OCI-LY3 (cell line): ENCODE results near the gene L3MBTL4.

Experiments
- H2AFZ ChIP-seq: fragments of 200-600, 300-600 bp; shearing (Covaris generic); 2 replicates; pipeline ENCODE4 v1.6.0; 2014; ENCODE audit warnings: antibody characterized with exemption, low read depth, low read length
- H3K27ac ChIP-seq: fragments of 200-600, 300-600 bp; sonication (generic); 2 replicates; pipeline ENCODE4 v1.5.1; 2014; ENCODE audit warnings: mild to moderate bottlenecking, low read length, moderate library complexity, mixed read lengths
- H3K27me3 ChIP-seq: fragments of 200-600, 300-600 bp; sonication (generic); 2 replicates; pipeline ENCODE4 v1.6.1; 2014; ENCODE audit warnings: low read depth, low read length, mixed read lengths
- H3K36me3 ChIP-seq: fragments of 200-600, 300-600 bp; sonication (generic); replicated peaks from 2 replicates; pipeline ENCODE3; 2014; ENCODE audit warnings: low read depth, low read length, mixed read lengths
- H3K4me1 ChIP-seq: fragments of 300-600, 200-600 bp; sonication (generic); 2 replicates; pipeline ENCODE4 v1.6.1; 2014; ENCODE audit warnings: low read length, mixed read lengths
- H3K4me2 ChIP-seq: fragments of 200-600, 300-600 bp; sonication (generic); 2 replicates; pipeline ENCODE4 v1.6.1; 2014; ENCODE audit warnings: low read length, mixed read lengths
- H3K4me3 ChIP-seq: fragments of 300-600, 200-600 bp; sonication (generic); 2 replicates; pipeline ENCODE4 v1.5.1; 2014; ENCODE audit warnings: antibody characterized with exemption, mild to moderate bottlenecking, low read length, moderate library complexity
- H3K79me2 ChIP-seq: fragments of 300-600, 200-600 bp; shearing (Covaris generic); 2 replicates; pipeline ENCODE4 v1.6.1; 2014; ENCODE audit warnings: mild to moderate bottlenecking, low read length, mixed read lengths
- H3K9ac ChIP-seq: fragments of 300-600, 200-600 bp; shearing (Covaris generic); 2 replicates; pipeline ENCODE4 v1.6.0; 2014; ENCODE audit warnings: mild to moderate bottlenecking, low read length, moderate library complexity
- H3K9me3 ChIP-seq: fragments of 200-600, 300-600 bp; shearing (Covaris generic); 2 replicates; pipeline ENCODE4 v1.6.1; 2014; ENCODE audit warnings: low read length, mixed read lengths; ENCODE audit not compliant: insufficient read depth
- H4K20me1 ChIP-seq: fragments of 200-600, 300-600 bp; sonication (generic); 2 replicates; pipeline ENCODE4 v1.6.1; 2016; ENCODE audit warnings: low read length, mixed read lengths; ENCODE audit not compliant: insufficient read depth
- EZH2phosphoT487 ChIP-seq: fragments of 200-600 bp; shearing (Covaris generic); IDR thresholded peaks from 2 replicates; pipeline ENCODE4 v1.6.1; 2018; ENCODE audit warnings: antibody characterized with exemption, mixed run types, low read depth
- TF ChIP-seq, protein P1 (sequence below): fragments of 200-600, 300-600 bp; sonication (generic); IDR thresholded peaks from 2 replicates; pipeline ENCODE4 v1.5.1; 2014; ENCODE audit warnings: antibody characterized with exemption, low read length, low read depth

The L3MBTL4 gene

DNA sequence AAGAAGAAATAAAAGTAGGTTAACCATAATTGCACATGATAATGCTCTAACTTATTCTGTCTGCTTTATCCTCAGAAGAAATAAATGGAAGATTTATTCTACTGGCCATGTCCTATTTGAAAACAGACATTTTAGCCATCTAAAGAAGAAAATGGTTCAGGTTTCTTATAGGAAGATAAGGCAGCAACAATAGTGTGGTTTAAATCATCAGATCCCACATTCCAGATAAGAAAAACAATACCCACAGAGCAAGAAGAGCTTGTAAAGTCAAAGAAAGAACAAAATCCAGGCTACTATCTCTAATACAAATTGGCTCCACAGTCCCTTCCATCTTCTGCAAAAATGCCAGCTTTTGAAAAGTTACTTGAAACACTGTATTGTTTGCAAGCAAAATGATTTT lies 49.3 kb downstream of the L3MBTL4 start:
- no peak overlapping the region for H2AFZ ChIP-seq
- no peaks in the 10 kb centered on the region for H4K20me1 ChIP-seq
- H3K27ac ChIP-seq: no peak overlapping the region
- no peaks in the 10 kb centered on the region for H3K9me3 ChIP-seq
- H3K4me3 ChIP-seq: no peak overlapping the region
- no peaks in the 10 kb centered on the region for H3K79me2 ChIP-seq
- H3K9ac ChIP-seq: no peak overlapping the region
- no peaks in the 10 kb centered on the region for H3K4me1 ChIP-seq
- no peak overlapping the region for H3K4me2 ChIP-seq
- TF ChIP-seq, protein P1, sequence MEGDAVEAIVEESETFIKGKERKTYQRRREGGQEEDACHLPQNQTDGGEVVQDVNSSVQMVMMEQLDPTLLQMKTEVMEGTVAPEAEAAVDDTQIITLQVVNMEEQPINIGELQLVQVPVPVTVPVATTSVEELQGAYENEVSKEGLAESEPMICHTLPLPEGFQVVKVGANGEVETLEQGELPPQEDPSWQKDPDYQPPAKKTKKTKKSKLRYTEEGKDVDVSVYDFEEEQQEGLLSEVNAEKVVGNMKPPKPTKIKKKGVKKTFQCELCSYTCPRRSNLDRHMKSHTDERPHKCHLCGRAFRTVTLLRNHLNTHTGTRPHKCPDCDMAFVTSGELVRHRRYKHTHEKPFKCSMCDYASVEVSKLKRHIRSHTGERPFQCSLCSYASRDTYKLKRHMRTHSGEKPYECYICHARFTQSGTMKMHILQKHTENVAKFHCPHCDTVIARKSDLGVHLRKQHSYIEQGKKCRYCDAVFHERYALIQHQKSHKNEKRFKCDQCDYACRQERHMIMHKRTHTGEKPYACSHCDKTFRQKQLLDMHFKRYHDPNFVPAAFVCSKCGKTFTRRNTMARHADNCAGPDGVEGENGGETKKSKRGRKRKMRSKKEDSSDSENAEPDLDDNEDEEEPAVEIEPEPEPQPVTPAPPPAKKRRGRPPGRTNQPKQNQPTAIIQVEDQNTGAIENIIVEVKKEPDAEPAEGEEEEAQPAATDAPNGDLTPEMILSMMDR: no peak
- TF ChIP-seq EZH2phosphoT487: no peak
- no peaks in the 10 kb centered on the region for H3K27me3 ChIP-seq
- H3K36me3 ChIP-seq: no peaks in the 10 kb centered on the region

DNA sequence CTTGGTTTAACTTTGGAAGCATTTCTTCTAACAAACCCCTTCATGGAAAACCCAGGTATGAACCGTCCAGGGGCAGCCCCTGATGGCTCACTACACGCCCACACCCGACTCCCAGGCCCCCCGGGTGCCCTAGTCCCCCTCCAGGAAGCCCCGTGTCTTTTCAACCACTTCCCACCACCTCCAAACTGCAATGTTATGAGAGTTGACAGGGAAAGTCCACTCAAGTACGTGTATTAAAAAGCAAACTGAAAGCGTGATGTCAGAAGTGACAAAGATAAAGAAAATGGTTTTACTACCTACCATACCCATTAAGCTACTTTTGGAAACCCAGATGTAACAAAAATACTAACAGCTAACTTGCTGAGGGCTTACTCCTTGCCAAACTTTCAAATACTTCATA lies 51.5 kb downstream of the L3MBTL4 start:
- no peak overlapping the region for H3K4me3 ChIP-seq

DNA sequence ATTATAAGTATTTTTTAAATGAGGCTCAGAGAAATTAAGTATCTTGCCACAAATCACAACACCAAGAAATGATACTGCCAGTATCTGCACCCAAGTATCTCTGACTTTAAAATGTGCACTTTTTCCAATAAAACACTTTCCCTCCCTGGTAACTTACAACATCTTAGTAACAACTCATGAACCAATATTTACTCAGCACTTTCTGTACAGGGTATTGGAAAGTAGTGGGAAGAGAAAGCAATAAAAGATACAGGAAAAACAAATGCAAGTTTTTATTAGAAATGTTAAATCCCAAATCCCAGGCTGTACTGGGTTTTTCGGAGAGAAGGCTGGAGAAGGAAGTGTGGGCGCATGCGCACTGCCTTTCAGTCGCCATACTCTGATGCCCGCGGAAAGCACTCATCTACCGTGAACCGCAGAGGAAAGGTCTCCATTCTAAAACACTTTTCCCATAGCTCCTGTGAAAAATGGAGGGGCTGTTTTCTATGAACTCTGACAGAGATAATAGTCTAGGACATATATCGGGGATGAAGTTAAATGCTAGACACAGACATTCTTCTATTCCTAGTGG lies 52.1 kb downstream of the L3MBTL4 start:
- Histone ChIP-seq H3K36me3 (no peaks in the 10 kb centered on the region), H3K27ac (no peak overlapping the region), H3K4me2 (no peak overlapping the region), H3K4me3 (no peak overlapping the region), H2AFZ (no peak overlapping the region), H3K9me3 (no peaks in the 10 kb centered on the region), H3K27me3 (no peaks in the 10 kb centered on the region), H4K20me1 (no peaks in the 10 kb centered on the region), H3K4me1 (no peaks in the 10 kb centered on the region), H3K79me2 (no peaks in the 10 kb centered on the region), H3K9ac (no peak overlapping the region)
- no peak for TF ChIP-seq EZH2phosphoT487
- TF ChIP-seq, protein P1: no peak

More for the DNA sequence above, 51.5 kb downstream of the L3MBTL4 start:
- no peaks in the 10 kb centered on the region for H3K9me3 ChIP-seq
- no peak overlapping the region for H3K9ac ChIP-seq
- no peak overlapping the region for H3K4me2 ChIP-seq
- TF ChIP-seq, protein P1: no peak
- TF ChIP-seq EZH2phosphoT487: no peak
- no peaks in the 10 kb centered on the region for H3K36me3 ChIP-seq
- no peak overlapping the region for H2AFZ ChIP-seq
- no peaks in the 10 kb centered on the region for H3K4me1 ChIP-seq
- no peaks in the 10 kb centered on the region for H3K27me3 ChIP-seq
- no peak overlapping the region for H3K27ac ChIP-seq
- H3K79me2 ChIP-seq: no peaks in the 10 kb centered on the region
- no peaks in the 10 kb centered on the region for H4K20me1 ChIP-seq

DNA sequence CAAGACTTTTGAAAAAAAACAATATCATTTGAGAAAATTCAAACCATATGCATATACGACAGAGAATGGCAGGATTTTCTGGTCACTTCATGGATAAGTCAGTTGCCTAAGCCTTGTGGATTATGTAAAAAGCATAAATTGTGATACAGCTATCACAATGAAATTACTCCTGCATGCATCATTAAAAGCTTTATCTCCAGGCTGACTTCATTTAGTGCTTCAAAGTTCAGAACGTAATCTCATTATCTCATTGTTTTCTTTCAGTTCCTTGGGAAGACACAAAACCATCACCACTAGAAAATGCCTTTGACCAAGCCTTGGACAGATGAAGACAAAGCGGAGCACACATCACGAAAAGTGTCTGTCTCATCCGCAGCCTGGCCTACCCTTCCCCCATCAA lies 57.0 kb downstream of the L3MBTL4 start:
- TF ChIP-seq, protein P1: no peak
- TF ChIP-seq EZH2phosphoT487: no peak
- no peak overlapping the region for H3K4me2 ChIP-seq

More for the DNA sequence above, 57.0 kb downstream of the L3MBTL4 start:
- Histone ChIP-seq H3K36me3 (no peaks in the 10 kb centered on the region), H3K27me3 (no peaks in the 10 kb centered on the region), H2AFZ (no peak overlapping the region), H3K4me1 (no peaks in the 10 kb centered on the region), H3K79me2 (no peaks in the 10 kb centered on the region), H3K4me3 (no peak overlapping the region), H3K9ac (no peak overlapping the region), H4K20me1 (no peaks in the 10 kb centered on the region), H3K9me3 (no peaks in the 10 kb centered on the region), H3K27ac (no peak overlapping the region)
